NCI-H524 (cell line): ENCODE results near the gene VTCN1.
"Not testable (repeated sequence)": the region's sequence is repeated elsewhere in the genome, so short reads cannot be mapped to it uniquely, and the experiment has no call there.

Experiments used
- DNase-seq, 2 experiments: peaks; one replicate each; lab custom pipeline; 2025; lab: John Stamatoyannopoulos, UW

The VTCN1 gene

GRCh38 chr1:117210831-117211261 is at the start of gene VTCN1:
TSS of gene VTCN1 (minus strand) at chr1:117210927. CDS start at chr1:117210855, 72 bp downstream.
- DNase-seq: no peak

DNA sequence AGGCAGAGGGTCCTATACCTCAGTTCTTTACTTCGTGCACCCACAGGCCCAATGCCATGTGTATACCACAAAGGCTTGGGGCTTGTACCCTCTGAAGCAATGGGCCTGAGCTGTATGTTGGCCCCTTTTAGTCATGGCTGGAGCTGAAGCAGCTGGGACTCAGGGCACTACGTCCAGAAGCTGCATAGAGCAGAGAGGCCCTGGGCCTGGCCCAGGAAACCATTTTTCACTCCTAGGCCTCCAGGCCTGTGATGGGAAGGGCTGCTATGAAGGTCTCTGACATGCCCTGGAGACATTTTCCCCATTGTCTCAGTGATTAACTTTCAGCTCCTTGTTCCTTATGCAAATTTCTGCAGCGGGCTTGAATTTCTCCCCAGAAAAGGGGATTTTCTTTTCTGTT is 48.1 kb upstream of the VTCN1 start:
- DNase-seq: no peak

- DNase-seq: not testable (repeated sequence)
Measured at GRCh38 chr1:117258075-117258474, 47.3 kb upstream of the VTCN1 start.

DNA sequence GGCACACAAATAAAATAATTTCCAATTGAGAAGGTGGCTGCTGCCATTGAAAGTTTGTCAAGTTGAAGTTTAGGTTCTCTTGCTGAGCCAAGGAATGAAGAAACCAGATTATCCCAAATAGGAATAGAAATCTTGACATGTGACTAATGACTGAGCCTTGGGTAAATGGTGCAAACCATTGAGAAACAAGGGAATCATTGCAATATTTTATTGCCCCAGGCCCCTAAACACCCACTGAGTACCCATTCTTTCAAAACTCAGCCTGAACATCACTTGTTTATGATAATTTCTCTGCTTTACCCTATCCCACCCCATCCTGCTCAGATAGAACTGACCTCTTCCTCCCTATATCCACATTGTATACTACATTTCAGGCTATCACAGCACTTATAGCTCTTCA is 46.6 kb upstream of the VTCN1 start:
- no peak for DNase-seq

DNA sequence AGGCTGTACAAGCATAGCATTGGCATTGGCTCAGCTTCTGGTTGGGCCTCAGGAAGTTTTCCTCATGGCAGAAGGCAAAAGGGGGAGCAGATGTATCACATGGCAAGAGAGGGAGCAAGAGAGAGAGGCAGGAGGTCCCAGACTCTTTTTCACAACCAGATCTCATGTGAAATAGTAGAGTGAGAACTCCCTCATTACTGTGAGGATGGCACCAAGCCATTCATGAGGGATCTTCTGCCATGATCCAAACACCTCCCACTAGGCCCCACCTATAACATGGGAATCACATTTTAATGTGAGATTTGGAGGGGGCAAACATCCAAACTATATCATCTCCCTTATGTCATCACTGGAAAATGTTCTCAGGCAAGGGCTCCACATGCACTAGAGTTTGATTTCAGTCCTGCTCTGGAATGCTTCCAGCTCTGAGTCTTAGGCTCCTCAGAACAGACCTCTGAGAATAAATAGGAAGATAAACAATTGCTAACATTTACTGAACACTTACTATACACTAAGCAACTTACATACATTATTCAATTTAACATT is 39.4 kb upstream of the VTCN1 start:
- DNase-seq: no peak

GRCh38 chr1:117244971-117245370 is 34.2 kb upstream of the VTCN1 start:
- DNase-seq: no peak

DNA sequence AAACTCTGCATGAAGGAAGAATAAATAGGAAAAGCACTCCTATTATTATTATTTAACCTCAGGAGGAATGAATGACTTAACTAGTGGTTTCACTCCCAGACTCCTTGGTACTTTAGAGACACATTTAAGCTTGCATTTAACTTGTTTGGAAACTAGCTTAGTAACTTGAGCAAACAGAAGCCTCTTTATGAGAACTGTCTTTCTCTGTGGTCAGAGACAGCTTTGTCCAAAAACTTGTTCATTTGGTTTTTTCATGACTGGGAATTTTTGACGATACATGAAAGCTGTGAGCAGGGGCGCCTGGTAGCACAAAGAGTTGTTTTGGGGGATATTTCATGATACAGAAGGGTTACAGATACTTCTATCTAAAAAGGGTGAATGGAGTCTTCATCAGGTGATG is 33.6 kb upstream of the VTCN1 start:
- no peak for DNase-seq

GRCh38 chr1:117241512-117241911 is 30.8 kb upstream of the VTCN1 start:
- no peak for DNase-seq

DNA sequence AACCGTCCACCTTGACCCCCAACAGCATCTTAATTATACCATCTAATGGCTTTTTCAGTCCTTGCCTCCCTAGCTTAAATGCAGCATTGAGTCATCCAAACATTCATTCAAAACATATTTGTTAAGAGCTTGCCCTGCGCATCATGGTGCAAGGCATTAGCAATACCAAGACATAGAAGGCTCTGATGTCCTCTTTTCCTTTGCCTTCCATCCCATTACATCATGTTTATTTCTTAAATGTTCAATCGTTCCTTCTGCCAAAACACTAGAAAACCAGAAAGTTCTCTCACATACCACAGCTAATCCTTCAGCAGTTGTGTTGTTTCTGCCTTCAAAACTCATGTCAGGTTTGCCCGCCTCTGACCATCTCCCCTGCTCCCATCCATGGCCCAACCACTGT is 29.8 kb upstream of the VTCN1 start:
- no peak for DNase-seq

GRCh38 chr1:117239467-117239866 is 28.7 kb upstream of the VTCN1 start:
- DNase-seq: no peak

DNA sequence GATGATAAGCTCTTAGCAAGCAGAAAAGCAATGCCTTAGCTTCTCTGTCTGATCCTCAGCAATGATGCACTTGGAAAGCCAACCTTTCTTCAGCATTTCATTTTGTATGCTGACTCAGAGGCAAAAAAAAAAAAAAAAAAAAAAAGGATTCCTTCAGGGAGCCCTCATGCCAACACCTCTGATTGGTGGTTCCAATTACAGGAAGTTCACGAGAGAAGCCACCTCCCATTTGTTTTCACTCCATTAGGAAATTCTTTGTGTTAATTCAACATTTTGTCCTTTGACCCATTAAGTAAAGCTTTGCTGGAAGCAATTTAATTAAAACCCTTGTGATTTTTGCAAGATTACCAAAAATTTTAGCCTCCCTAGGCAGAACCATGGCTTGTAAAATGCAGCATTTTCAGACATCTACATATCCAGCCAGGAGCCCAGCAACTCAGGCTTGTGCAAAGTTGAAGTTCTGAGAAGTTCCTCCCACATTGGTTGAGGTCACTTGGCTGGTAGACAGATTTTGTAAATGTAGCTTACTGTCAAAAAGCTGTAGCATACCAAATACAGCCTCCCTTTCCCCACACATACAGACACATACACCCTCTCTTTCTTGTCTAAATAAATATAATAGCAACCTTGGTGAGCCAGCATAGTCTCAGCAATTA is 27.1 kb upstream of the VTCN1 start:
- no peak for DNase-seq

GRCh38 chr1:117235863-117236465 is 25.2 kb upstream of the VTCN1 start:
- DNase-seq: no peak

- no peak for DNase-seq
Measured at GRCh38 chr1:117232531-117232930, 21.8 kb upstream of the VTCN1 start.

GRCh38 chr1:117231748-117232373 is 21.1 kb upstream of the VTCN1 start:
- no peak for DNase-seq

DNA sequence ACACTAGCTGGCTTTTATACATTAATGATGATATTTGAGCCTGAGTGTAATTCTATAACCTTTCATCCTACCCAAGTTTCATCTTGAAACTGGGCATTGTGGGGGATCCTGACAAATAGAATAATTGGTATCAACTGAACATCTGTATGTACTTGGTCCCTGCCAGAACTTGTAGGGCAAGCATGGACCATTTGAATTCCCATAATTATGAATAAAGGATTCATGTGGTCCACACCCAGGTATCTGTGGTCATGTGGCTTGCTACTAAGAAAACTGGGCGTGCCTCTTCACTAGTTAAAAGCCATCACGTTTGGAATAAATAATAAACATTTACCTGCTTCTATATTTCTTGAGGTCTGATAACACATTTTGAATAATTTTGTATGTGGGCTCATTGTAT is 20.6 kb upstream of the VTCN1 start:
- DNase-seq: no peak

- no peak for DNase-seq
Measured at GRCh38 chr1:117229217-117229616, 18.5 kb upstream of the VTCN1 start.

DNA sequence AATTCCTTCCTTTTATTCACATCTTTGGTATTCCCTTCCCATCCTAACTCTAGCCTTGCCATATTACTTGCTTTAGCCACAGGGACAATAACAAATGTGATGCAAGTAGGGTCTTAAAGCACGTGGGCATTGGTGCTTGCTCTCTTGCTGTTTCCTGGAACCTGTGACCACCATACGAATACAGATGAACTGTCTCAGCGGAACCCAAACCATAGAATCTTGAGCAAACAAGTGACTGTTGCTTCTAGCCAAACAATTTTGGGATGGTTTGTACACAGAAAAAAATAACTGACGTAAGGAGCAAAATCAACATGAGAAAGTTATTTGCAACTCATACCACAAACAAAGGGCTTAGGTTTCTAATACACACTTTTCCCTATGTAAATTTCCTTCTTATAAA is 15.2 kb upstream of the VTCN1 start:
- no peak for DNase-seq

DNA sequence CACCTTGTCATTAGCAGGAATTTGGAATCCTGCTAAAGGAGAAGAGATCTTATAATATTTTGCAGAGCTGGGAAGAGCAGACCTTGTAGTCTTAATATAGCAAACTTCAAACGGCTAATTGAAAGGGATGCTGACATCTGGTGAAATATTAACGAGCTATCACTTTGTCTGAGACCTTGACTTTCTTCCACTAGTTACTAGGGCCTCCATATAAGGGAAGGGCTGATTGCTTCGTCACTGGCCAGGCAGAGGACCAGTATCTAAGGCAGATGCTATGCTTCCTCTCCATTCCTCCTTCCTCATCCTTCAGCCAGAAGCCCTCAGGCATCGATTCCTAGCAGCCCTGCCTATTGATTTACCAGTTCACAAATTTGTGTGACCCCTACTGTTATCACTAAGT is 6.0 kb upstream of the VTCN1 start:
- DNase-seq: peak in 1 of 2 experiments; percentile 3

GRCh38 chr1:117215733-117216462 is 5.2 kb upstream of the VTCN1 start:
- DNase-seq: no peak

- no peak for DNase-seq
Measured at GRCh38 chr1:117215019-117215418, 4.3 kb upstream of the VTCN1 start.

DNA sequence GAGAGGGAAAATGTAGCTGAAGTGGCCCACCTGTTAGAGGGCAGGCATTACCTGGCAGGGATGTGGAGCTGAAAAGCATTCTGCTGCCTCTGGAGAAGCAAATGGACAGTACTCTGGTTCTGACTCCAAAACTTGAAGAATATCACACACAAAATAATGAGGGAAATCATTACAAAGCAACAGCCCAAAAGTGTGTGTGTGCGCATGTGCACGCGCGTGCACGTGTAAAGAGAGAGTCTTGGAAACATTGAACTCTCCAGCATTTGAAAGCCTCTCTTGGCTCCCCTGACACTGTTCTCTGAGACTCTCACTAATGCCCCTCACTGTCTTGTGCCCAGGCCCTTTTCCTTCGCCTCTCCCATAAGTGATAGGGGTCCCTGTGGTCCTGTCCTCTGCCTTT is 2.3 kb upstream of the VTCN1 start:
- DNase-seq: no peak

GRCh38 chr1:117210386-117210785 is 341 bp downstream of the VTCN1 start:
- no peak for DNase-seq

DNA sequence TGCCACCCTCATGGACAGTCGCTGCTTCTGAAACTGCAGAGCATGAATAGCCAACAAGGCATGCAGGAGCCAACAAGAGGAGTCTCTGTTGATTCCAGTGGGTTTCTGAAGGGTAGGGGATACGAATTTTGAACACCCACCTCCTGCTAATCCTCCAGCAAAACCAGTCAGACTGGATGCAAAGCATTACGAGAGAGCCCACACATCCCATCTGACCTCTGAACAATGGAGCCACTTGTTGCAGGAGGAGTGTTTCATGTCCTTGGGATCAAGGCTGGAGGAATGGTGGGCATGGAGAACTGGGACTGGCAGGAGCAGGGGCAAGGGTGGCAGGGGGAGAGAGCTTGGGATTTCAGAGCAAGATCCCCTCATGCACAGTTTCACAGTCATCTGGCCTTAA is 1.6 kb downstream of the VTCN1 start:
- no peak for DNase-seq
